ENCODE data around the gene IFI27L1.
"Not testable (repeated sequence)": the region's sequence is repeated elsewhere in the genome, so short reads cannot be mapped to it uniquely, and the experiment has no call there.

IFI27L1 gene

DNA sequence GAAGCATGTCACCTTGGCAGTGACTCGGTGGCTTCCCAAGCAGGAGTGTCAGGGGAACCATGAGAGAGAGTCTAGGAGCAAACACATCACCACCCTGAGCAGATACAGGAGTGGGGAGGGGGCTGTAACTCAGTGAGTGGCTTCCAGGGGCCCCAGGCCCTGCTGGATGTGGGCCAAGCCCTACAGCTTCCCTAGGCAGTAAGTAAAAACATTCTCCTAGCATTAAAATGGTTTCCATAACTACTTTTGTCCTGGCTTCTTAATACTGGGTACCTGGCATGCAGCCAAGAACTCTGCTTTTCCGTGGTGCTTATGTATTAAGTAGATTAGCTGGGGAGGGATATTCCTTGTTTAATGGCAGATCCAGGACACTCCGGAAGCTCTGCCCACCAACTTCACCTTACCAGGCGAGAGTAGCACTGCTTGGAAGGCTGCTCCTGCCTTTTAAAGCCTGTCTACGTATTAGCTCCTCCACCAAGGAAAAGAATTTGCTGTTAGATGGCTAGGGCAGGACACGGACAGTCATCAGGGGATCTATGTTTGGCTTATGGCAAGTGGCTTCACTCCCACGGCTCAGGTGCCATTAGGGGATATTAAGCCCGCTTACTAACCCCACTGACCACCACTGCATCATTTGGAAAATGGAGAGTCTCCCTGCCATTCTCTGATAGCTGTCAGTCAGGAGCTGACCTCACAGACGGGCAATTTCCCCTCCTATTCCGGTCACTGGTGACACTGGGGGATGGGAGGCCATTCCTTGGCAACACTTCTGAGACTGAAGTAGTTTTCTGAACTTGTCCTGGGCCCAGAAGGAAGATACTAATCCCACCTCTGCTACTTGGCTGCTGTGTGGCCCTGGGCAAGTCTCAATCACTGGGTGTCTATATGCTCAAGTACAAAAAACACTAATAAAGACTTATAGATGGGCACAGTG lies 32.2 kb upstream of the IFI27L1 start:
- no peak for DNase-seq

DNA sequence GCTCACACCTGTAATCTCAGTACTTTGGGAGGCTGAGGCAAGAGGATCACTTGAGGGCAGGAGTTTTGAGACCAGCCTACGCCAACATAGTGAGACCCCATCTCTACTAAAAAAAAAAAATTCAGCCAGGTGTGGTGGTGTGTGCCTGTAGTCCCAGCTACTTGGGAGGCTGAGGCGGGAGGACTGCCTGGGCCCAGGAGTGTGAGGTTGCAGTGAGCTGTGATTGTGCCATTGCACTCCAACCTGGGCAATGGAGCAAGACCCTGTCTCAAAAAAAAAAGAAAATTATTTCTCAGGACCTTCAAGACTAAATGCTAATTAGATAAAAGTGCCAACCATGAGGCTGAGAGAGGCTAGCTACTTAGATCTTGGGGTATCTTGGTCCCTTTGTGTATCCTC lies 31.5 kb upstream of the IFI27L1 start:
- DNase-seq: no peak

DNA sequence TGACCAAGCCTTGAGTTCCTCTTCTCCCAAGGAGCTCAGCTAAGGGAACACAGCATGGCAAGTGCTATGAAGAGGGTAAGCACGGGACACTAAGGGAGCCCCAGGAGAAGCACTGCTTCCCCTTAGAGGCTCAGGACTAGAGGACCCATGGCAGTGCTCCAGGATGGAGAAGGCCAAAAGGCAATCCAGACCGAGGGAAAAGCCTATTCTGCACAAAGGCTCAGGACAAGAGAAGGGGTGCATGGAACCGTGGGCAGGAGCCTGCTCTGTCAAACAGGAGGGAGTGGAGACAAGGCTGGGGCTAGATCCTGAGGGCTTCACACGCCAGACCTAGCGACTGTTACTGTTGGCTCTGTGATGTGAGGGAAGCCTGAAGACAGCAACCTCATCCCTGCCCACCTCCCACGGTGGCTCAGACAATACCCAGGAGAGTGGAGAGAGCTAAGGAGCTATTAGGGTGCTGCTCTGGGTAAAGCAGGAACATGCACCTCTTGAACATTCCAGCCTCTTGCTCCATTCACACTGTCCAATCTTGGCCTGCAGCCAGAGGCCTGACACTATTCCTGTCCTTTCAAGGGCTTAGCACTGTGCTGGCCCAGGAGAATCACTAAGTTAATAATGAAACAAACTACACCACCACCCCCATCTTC lies 30.8 kb upstream of the IFI27L1 start:
- no peak for DNase-seq

DNA sequence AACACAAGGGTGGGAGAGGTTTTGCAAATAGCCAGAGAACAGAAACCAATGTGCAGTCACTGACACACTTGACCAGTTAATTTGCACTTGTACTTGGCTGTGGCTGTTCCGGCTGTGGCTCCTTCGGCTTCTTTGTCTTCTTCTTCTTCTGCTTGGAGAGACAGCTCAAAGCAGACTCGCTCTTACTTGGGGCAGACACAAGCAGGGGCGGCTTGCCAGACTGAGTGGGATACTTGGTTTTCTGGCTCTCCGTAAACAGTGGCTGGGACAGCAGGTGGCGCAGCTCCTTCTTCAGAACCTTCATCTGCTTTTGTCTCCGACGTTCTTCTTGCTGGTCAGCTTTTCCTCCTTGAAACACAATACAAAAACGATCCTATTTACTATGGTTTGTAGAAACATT lies 30.0 kb upstream of the IFI27L1 start:
- DNase-seq: no peak

DNA sequence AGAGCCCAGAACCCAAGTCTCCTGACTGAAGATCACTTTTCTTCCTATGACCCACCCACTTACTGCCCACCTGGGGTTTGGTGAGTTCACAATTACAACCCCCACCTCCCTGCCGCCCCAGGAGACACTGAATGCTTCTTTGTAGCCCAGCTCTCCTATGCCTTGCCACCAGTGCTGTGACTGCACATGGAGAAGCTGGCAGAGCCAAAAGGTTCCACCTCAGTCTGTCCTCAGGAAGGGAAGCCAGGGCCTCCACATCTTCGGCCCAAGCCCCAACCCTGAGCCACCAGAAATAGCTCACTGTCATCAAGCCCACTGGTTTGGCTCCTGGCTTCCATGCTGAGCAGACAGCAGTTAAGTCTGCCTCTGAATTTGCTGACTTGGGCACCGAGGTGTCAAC lies 29.3 kb upstream of the IFI27L1 start:
- no peak for DNase-seq

DNA sequence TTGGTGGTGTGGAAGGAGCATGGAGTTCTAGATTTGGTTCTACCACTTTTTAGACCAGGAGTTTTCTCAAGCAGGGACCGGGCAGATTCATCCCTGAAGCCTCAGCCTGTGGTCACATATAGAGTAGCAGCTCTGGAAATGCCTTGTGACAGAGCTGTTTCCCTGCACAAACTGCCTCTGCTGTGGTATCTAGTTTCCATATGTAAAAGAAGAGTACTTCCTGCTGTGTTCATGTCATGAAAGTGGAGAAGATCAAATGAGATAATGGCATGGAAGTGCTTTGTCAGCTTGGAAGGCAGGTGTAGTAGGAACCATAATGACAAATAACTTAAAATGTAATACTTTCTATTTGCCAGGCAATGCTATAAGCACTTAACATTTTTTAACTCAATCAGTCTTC lies 28.9 kb upstream of the IFI27L1 start:
- no peak for DNase-seq

DNA sequence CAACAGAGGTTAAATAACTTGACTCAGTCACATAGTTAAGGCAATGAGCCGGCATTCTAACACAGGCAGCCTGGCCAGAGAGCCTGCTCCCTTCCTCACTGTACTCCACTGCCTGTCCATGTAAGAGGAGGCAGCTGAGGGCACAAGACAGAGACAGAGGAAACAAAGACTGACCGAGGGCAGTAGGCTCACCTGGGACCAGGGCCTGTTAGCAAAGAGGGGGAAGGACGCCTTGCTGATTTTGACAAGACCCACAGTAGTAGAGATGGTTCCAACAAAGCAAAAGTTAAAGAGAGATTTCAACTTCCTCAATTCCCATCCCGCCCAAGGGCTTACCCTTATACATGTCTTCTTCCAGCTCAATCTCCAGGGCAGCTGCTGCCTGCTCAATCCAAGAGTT lies 28.4 kb upstream of the IFI27L1 start:
- DNase-seq: no peak

DNA sequence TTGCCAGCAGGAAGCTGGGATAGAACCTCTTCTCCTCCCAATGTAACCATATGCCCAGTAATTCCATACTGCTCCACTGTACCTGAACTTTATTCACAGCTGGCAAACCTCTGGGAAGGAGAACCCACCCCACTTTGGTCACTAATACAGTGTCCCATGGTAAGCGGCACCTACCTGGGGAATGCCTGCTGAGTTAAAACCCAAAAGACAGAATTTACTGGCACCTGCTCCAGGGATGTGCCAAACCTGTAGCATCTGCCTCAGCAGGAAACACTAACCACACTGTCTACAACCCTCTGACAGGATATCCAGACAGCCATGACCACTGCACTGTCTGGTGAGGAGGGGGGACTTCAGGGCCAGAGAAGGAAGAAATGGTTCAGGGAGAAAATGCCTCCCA lies 26.7 kb upstream of the IFI27L1 start:
- DNase-seq: no peak

DNA sequence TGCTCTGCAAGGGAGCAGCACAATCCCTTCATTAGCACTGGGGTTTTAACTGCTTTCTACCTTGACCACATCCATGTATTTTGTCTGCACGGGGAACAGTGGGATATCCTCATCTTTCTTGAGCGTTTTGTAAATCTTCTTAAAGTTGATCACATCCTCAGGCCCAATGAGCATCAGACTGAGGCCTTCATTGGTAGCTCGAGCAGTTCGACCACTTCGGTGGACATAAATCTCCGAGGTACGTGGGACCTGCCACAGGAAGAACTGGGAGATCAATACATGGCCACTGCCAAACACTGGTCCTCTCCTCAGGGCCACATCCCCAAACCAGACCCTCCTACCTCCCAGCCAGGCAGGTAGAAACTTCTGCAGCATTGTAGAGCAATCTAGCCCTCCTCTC lies 26.2 kb upstream of the IFI27L1 start:
- DNase-seq: no peak

DNA sequence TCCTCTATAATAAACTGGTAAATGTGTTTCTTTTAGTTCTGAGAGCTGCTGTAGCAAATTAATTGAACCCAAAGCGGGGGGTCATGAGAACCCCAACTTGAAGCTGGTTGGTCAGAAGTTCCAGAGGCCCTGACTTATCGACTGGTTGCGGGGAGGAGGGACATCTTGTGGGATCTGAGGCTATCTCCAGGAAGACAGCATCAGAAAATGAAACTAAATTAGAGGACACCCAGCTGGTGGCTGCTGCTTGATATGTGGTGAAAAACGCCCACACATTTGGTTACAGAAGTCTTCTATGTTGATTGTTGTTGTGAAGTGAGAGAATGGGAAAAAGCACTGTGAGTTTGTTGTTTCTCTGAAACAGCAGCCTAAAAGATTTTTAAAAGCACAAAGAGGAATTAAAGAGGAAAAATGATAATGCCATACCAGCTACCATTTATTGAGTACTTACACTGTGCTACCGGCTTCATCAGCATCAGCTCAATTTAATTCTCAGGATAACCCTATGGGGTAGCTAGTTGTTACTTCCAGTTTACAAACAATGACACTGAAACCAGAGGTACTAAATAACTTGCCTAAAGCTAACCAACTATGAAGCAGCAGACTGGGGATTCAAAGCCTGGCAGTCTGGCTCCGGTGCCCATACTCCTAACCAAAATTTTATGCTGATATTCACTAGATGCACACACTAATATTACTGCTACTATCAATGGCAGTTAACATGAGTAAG lies 24.4 kb upstream of the IFI27L1 start:
- DNase-seq: peak; percentile 25 to 55

DNA sequence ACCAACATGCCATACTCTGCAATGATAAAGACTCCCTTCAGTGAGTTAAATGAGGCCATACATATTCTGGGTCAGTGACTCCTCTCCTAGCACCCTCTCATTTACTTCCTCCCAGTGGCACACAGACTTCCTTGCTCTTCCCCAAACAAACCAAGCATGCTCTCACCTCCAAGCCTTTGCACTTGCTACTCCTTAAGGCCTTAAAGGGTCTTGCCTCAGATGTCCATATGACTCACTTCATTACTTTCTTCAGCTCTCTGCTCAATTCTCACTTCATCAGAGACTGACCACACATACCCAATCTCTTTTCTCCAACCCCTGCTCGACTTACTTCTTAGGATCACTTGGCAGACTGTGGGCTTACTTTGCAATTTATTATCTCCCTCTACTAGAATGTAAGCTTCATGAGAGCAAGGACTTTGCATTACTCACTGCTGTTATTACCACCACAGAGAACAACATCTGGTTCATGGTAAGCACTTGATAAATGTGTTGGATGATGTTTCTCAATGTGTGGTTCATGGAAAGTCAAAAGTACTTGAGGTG lies 22.9 kb upstream of the IFI27L1 start:
- no peak for DNase-seq

DNA sequence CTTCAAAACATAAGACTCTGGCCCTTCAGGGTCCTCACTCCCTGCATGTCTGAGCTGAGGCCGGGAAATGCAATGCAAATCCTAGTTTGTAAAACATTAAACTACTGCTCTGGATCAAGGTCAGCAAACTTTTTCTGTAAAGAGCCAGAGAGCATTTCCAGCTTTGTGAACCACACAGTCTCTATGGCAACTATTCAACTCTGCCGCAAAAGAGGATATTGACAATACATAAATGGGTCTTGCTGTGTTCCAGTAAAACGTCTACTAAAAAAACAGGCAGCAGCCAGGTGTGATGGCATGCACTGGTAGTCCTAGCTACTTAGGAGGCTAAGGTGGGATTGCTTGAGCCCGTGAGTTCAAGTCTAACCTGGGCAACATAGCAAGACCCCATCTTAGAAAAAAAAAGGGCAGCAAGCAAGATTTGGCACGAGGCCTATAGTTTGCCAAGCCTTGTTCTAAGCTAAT lies 22.4 kb upstream of the IFI27L1 start:
- no peak for DNase-seq

DNA sequence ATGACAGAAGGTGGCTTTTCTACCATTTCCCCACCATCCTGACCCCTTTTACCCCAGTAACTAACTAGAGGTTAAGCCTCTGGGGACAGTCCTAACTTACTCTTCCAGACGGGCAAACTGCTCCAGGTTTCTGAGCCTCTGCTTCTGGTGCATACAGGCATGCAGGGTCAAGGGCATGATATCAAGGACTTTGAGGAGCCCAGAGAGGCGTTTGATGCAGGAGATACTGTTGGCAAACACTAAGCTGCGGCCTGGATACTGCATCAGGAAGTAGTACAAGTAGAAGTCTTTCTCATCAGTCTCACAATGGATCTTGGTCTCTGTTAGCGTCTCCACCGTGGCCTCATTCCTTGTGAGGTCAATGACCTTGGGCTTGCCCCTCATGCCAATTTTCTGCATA lies 21.1 kb upstream of the IFI27L1 start:
- DNase-seq: no peak

DNA sequence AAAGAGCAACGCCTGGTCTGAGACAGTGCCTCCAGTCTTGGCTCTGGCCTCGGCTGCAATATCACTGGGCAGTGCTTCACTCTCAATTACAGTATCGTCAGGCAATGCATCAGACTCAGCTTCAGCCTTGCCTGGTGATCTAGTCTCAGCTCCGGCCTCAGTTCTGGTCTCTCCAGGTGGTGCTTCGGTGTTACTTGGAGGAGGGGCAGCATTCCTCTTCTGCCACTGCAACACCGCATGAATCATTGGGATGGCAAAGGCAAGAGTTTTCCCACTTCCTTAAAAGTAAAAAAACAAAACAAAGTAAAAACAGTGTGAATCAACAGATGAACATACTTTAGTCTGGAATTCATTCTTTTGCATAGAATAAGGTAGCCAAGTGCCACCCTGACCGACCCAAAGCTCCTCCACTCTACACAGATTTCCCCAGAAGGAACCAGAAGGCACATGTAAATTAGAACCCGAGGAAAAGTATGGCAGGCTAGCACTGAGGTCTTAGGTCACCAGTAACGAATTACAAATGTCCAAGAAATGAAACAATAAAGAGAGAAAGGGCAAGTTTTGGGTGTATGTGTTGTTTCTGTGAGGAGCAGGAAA lies 18.7 kb upstream of the IFI27L1 start:
- DNase-seq: no peak

DNA sequence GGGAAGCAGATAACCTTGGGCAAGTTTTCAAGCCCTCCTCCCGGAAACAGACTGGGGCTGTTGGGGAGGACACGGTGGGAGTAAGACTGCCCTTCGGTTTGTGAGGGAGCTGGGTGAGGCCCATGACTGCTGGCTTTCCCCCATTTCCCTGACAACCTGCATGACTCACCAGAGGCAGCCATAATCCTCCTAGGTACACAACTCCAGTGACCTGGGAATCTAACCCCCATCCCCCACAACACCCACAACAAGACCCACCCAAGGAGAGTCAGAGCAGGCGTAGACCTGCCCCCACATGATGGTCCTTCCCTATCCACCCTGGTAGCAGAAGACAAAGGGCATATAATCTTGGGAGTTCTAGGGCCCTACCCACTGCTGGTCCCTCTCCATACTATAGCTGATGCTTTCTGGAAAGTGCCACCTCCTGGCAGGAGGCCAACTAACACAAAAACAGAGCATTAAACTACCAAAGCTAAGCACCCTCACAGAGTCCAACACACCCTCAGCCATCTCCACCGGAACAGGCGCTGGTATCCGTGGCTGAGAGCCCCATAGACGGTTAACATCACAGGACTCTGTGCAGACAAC lies 14.9 kb upstream of the IFI27L1 start:
- DNase-seq: no peak

DNA sequence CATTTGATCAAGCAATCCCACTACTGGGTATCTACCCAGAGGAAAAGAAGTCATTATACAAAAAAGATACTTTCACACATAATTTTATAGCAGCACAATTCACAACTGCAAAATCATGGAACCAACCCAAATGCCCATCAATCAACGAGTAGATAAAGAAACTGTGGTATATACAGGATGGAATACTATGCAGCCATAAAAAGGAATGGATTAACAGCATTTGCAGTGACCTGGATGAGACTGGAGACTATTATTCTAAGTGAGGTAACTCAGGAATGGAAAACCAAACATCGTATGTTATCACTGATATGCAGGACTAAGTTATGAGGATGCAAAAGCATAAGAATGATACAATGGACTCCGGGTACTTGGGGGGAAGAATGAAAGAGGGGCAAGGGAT lies 9.0 kb upstream of the IFI27L1 start:
- not testable (repeated sequence) for DNase-seq

DNA sequence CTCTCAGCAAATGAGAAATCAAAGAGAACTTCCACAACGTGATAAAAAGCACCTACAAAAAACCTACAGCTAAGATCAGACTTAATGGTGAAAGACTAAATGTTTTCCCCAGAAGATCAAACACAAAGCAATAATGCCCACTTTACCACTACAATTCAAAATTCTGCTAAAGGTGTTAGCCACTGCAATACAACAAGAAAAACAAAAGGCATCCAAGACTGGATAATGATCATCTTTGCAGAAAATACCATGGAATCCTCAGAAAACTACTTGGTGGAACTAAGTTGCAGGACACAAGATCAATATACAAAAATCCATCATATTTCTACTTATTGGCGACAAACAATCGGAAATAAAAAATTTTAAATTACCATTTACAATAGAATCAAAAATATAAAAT lies 6.6 kb upstream of the IFI27L1 start:
- no peak for DNase-seq

DNA sequence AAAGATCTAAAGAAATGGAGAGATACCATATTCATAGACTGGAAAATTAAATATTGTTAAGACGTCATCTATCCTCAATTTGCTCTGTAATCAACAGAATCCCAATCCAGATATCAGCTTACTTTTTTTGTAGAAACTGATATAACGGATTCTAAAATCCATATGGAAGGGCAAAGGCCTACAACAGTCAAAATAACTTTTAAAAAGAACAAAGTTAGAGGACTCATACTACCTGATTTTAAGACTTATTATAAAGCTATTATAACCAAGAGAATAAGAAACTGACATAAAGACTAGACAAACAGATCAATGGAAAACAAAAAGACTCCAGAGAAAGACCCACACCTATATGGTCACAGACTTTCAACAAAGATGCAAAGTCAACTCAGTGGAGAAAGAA lies 6.1 kb upstream of the IFI27L1 start:
- no peak for DNase-seq

DNA sequence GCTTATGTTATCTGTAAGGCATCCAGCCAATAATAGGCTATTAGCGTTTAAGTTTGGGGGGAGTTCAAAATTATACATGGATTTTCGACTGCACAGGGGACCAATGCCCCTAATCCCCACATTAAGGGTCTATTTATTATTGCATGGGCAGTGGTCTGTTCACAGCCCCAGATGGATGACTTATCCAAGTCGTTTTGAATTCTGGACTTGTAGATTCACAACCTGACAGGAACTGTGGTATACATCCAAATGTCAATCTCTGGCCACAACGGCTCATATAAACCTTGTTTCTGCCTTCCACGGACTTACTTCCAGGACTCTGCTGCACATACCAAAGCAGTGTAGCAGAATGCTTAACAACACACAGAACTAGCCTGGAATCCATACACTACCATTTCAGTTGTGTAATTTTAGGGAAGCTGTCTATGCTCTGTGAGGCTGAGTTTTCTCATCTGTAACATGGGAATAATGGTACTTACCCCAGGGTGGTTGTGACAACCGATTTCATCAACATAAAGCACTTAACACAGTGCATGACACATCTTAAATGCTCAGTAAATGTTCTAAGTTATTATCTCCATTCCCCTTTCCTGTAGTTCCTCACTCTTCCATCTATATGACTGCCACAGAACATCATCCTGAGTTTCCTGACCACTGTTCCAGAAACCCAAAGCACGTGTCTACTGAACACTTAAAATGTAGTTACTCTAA lies 3.8 kb upstream of the IFI27L1 start:
- DNase-seq: peak in 1 of 2 donors; percentile 11

DNA sequence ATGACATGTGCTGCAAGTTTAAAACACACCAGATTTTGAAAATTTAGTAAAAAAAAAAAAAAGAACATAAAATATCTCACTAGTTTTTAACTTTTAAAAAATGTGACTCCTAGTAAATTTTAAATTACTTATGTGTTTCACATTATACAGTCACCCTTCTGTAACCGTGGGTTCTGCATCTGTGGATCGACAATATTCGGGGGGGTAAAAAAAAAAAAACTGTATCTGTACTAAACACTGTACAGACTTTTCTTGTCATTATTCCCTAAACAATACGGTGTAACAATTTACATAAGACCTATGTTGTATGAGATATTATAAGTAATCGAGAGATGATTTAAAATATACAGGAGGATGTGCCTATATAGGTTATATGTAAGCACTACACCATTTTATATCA lies 3.3 kb upstream of the IFI27L1 start:
- DNase-seq: no peak

DNA sequence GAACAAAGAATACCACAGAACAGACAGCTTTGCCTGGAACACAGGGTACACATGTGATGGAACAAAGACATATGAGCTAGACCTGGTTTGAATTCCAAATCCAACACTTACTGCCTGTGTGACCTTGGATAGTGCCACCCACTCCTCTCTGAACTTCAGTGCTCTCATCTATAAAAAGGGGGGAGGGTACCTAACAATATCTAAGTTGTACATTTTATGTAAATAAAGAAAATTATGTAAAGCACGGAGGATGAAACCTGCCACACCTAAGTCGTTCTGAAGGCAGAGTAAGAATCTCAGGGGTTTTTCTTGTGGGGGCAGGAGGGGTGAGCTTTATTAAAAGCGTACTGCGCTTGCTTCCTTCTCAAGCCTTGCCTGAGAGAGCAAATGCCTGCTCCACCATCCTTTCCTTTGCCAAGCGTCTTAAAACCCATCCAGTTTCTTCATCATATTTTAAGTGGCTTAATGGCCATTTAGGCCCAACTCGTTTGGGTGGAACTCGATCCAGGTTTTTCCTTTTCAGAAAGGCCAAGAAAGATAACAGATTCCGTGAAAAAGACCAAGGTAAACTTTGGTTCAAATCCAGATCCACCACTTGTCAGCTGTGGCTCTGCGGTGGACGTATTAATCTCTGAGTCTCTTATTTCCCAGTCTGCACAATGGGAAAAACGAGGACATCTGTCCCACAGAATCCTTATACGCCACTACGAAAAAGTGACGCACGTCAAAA lies 1.1 kb upstream of the IFI27L1 start:
- peak in 1 of 2 donors; percentile 25 for DNase-seq
